ENCODE data around the gene FLT4. TPM values are rescaled to one million over a fixed set of nuclear protein-coding genes. Genes with fewer than 3 reads are reported as not detected.

Gene FLT4
- polyA plus RNA-seq, 1 donor from 2014 or later = 0.04 TPM

- no peaks in the 10 kb centered on the region for H3K36me3 ChIP-seq (ENCODE audit: insufficient read depth, low read length)
- no peaks in the 10 kb centered on the region for H3K9me2 ChIP-seq (ENCODE audit: insufficient read depth, low read length)
- no peaks in the 10 kb centered on the region for H3F3A ChIP-seq (ENCODE audit: insufficient read depth, low read length, poor library complexity, severe bottlenecking)
- no peaks in the 10 kb centered on the region for H3K9me3 ChIP-seq (ENCODE audit: low read length)
- no peak overlapping the region for H3K27ac ChIP-seq (ENCODE audit: low read length)
- TF ChIP-seq EP300 (conservative IDR thresholded peaks at IDR 0.05; ENCODE audit: poor library complexity, severe bottlenecking) (no peak), EZH2 (IDR thresholded peaks at IDR 0.05; ENCODE audit: borderline replicate concordance, insufficient read depth, low read length, poor library complexity, severe bottlenecking) (no peak)
- no peaks in the 10 kb centered on the region for H3K79me2 ChIP-seq (replicated peaks; ENCODE audit: insufficient read depth, low read length)
- H2AFZ ChIP-seq (ENCODE audit: low read depth, low read length) = no peak overlapping the region
- H3K27me3 ChIP-seq (ENCODE audit: insufficient read depth, low read depth, low read length) = peaks cover 12% of the 10 kb centered on the region
- no peak overlapping the region for H3K9ac ChIP-seq (ENCODE audit: low read length)
- no peak overlapping the region for H3K4me2 ChIP-seq (ENCODE audit: low read length)
- H3K4me3 ChIP-seq (ENCODE audit: low read length) = no peak overlapping the region
- no peaks in the 10 kb centered on the region for H4K20me1 ChIP-seq (ENCODE audit: insufficient read depth)
Observed at GRCh38 chr5:180668835-180669596, 19.6 kb upstream of the FLT4 start.

- no peaks in the 10 kb centered on the region for H3K9me3 ChIP-seq (ENCODE audit: low read length)
- TF ChIP-seq EZH2 (IDR thresholded peaks at IDR 0.05; ENCODE audit: borderline replicate concordance, insufficient read depth, low read length, poor library complexity, severe bottlenecking) = no peak
- no peak for TF ChIP-seq CTCF (IDR thresholded peaks at IDR 0.05; ENCODE audit: poor library complexity, severe bottlenecking)
- TF ChIP-seq RAD21 (conservative IDR thresholded peaks at IDR 0.05) = no peak
- no peak for TF ChIP-seq MXI1 (conservative IDR thresholded peaks at IDR 0.05; ENCODE audit: poor library complexity, severe bottlenecking)
- TF ChIP-seq REST (IDR thresholded peaks at IDR 0.05; ENCODE audit: borderline replicate concordance) = no peak
- no peak for TF ChIP-seq TAF1 (IDR thresholded peaks at IDR 0.05; ENCODE audit: low read depth)
- TF ChIP-seq POLR2AphosphoS5 (IDR thresholded peaks at IDR 0.05) = no peak
- no peak for TF ChIP-seq SMC3 (conservative IDR thresholded peaks at IDR 0.05; ENCODE audit: poor library complexity)
- no peak for TF ChIP-seq EP300 (conservative IDR thresholded peaks at IDR 0.05; ENCODE audit: poor library complexity, severe bottlenecking)
- H2AFZ ChIP-seq (ENCODE audit: low read depth, low read length) = no peak overlapping the region
- H3K36me3 ChIP-seq (ENCODE audit: insufficient read depth, low read length) = no peaks in the 10 kb centered on the region
- no peak overlapping the region for H3K4me2 ChIP-seq (ENCODE audit: low read length)
- no peaks in the 10 kb centered on the region for H3F3A ChIP-seq (ENCODE audit: insufficient read depth, low read length, poor library complexity, severe bottlenecking)
- H3K27me3 ChIP-seq (ENCODE audit: insufficient read depth, low read depth, low read length) = peaks cover 3% of the 10 kb centered on the region
- H3K9ac ChIP-seq (ENCODE audit: low read length) = no peak overlapping the region
- no peak overlapping the region for H3K4me3 ChIP-seq (ENCODE audit: low read length)
- H3K79me2 ChIP-seq (replicated peaks; ENCODE audit: insufficient read depth, low read length) = no peaks in the 10 kb centered on the region
- no peak overlapping the region for H3K27ac ChIP-seq (ENCODE audit: low read length)
- no peaks in the 10 kb centered on the region for H4K20me1 ChIP-seq (ENCODE audit: insufficient read depth)
- no peaks in the 10 kb centered on the region for H3K9me2 ChIP-seq (ENCODE audit: insufficient read depth, low read length)
Observed at GRCh38 chr5:180666812-180667211, 17.4 kb upstream of the FLT4 start.
